ENCODE measurements around the gene C11orf52. TPM values are rescaled to one million over a fixed set of nuclear protein-coding genes. Genes with fewer than 3 reads are reported as not detected.

Gene C11orf52
- total and polyA plus RNA-seq, 4 experiments from 2014 or later = not detected

GRCh38 chr11:111911563-111912401 is 6.9 kb upstream of the C11orf52 start, which contains the start of gene CRYAB:
TSS of gene CRYAB (minus strand) at chr11:111911770. CDS start at chr11:111911724, 46 bp downstream.
- H3K9me3 Mint-ChIP-seq = no peaks in the 10 kb centered on the region
- peak within 1 kb of the TSS in 2 of 7 donors; percentile 23 to 31 for H3K27ac Mint-ChIP-seq
- H3K9me3 ChIP-seq (ENCODE audit: control insufficient read depth in 1 of 2, low read length in 2 of 2) = no peaks in the 10 kb centered on the region
- peak within 1 kb of the TSS in 1 of 8 donors; percentile 60 for H3K4me3 Mint-ChIP-seq
- H3K4me1 ChIP-seq (ENCODE audit: insufficient read depth, low read length) = no peaks in the 10 kb centered on the region
- H3K27ac ChIP-seq (ENCODE audit: low read depth, low read length) = no peak within 1 kb of the TSS
- H3K4me1 Mint-ChIP-seq = peaks cover 0 to 4% (median 0%) of the 10 kb centered on the region in 4 donors
- no peak within 1 kb of the TSS for H3K4me3 ChIP-seq (ENCODE audit: low read length in 2 of 2)
- no peaks in the 10 kb centered on the region for H3K36me3 Mint-ChIP-seq
- DNase-seq = no peak
- H3K36me3 ChIP-seq (ENCODE audit: insufficient read depth, low read length) = no peaks in the 10 kb centered on the region
- ChIA-PET CTCF (ENCODE audit: partially characterized antibody) (interaction anchor here (1.8 kb wide), 1 partner anchor 70 kb away, joined by 4 read pairs; no protein-coding TSS in a partner anchor), POLR2A (ENCODE audit: partially characterized antibody) (no interaction called here)
- intact Hi-C loops (cut with micrococcal nuclease) = no loop called here
- H3K27me3 Mint-ChIP-seq = peaks cover 35 to 41% of the 10 kb centered on the region in 2 donors
- H3K27me3 ChIP-seq (ENCODE audit: insufficient read depth, low read length) = peaks cover 5% of the 10 kb centered on the region

- H3K36me3 ChIP-seq (ENCODE audit: insufficient read depth, low read length) = no peaks in the 10 kb centered on the region
- no peak within 1 kb of the TSS for H3K27ac ChIP-seq (ENCODE audit: low read depth, low read length)
- Mint-ChIP-seq H3K9me3 (no peaks in the 10 kb centered on the region), H3K27me3 (peaks cover 35 to 47% of the 10 kb centered on the region in 2 donors), H3K27ac (peak within 1 kb of the TSS in 1 of 7 donors; percentile 31), H3K4me1 (peaks cover 0 to 4% (median 0%) of the 10 kb centered on the region in 4 donors), H3K36me3 (no peaks in the 10 kb centered on the region), H3K4me3 (no peak within 1 kb of the TSS)
- CTCF ChIA-PET (ENCODE audit: partially characterized antibody) = no interaction called here
- H3K27me3 ChIP-seq (ENCODE audit: insufficient read depth, low read length) = peaks cover 5% of the 10 kb centered on the region
- H3K9me3 ChIP-seq (ENCODE audit: control insufficient read depth in 1 of 2, low read length in 2 of 2) = no peaks in the 10 kb centered on the region
- no peak within 1 kb of the TSS for H3K4me3 ChIP-seq (ENCODE audit: low read length in 2 of 2)
- no peak for DNase-seq
- POLR2A ChIA-PET (ENCODE audit: partially characterized antibody) = no interaction called here
- H3K4me1 ChIP-seq (ENCODE audit: insufficient read depth, low read length) = no peaks in the 10 kb centered on the region
- intact Hi-C loops (cut with micrococcal nuclease) = no loop called here
Measured at GRCh38 chr11:111912535-111912934, 6.2 kb upstream of the C11orf52 start, which contains the start of gene HSPB2. TSS of gene HSPB2 (plus strand) at chr11:111912734. CDS start at chr11:111912830, 96 bp downstream.

GRCh38 chr11:111913031-111913861 is 5.5 kb upstream of the C11orf52 start:
- peaks cover 0 to 4% (median 0%) of the 10 kb centered on the region in 4 donors for H3K4me1 Mint-ChIP-seq
- Histone ChIP-seq H3K36me3 (ENCODE audit: insufficient read depth, low read length) (no peaks in the 10 kb centered on the region), H3K4me3 (ENCODE audit: low read length in 2 of 2) (no peak overlapping the region), H3K9me3 (ENCODE audit: control insufficient read depth in 1 of 2, low read length in 2 of 2) (no peaks in the 10 kb centered on the region), H3K4me1 (ENCODE audit: insufficient read depth, low read length) (no peaks in the 10 kb centered on the region), H3K27ac (ENCODE audit: low read depth, low read length) (no peak overlapping the region), H3K27me3 (ENCODE audit: insufficient read depth, low read length) (peaks cover 5% of the 10 kb centered on the region)
- intact Hi-C loops (cut with micrococcal nuclease) = no loop called here
- H3K4me3 Mint-ChIP-seq = no peak overlapping the region
- ChIA-PET CTCF (ENCODE audit: partially characterized antibody) (no interaction called here), POLR2A (ENCODE audit: partially characterized antibody) (no interaction called here)
- no peak overlapping the region for H3K27ac Mint-ChIP-seq
- no peaks in the 10 kb centered on the region for H3K36me3 Mint-ChIP-seq
- DNase-seq = no peak
- H3K9me3 Mint-ChIP-seq = no peaks in the 10 kb centered on the region
- peaks cover 35 to 51% of the 10 kb centered on the region in 2 donors for H3K27me3 Mint-ChIP-seq

GRCh38 chr11:111913997-111914396 is 4.7 kb upstream of the C11orf52 start:
- CTCF ChIA-PET (ENCODE audit: partially characterized antibody) = no interaction called here

GRCh38 chr11:111916768-111917167 is 1.9 kb upstream of the C11orf52 start:
- no peak overlapping the region for H3K27ac ChIP-seq (ENCODE audit: low read depth, low read length)
- no peak for DNase-seq
- CTCF ChIA-PET (ENCODE audit: partially characterized antibody) = no interaction called here
- no peaks in the 10 kb centered on the region for H3K36me3 ChIP-seq (ENCODE audit: insufficient read depth, low read length)
- peaks cover 5% of the 10 kb centered on the region for H3K27me3 ChIP-seq (ENCODE audit: insufficient read depth, low read length)
- no peak overlapping the region for H3K4me3 ChIP-seq (ENCODE audit: low read length in 2 of 2)
- H3K4me1 ChIP-seq (ENCODE audit: insufficient read depth, low read length) = no peaks in the 10 kb centered on the region
- H3K36me3 Mint-ChIP-seq = no peaks in the 10 kb centered on the region
- no peaks in the 10 kb centered on the region for H3K9me3 ChIP-seq (ENCODE audit: control insufficient read depth in 1 of 2, low read length in 2 of 2)
- intact Hi-C loops (cut with micrococcal nuclease) = no loop called here
- H3K9me3 Mint-ChIP-seq = no peaks in the 10 kb centered on the region
- no peak overlapping the region for H3K4me3 Mint-ChIP-seq
- peaks cover 32 to 43% of the 10 kb centered on the region in 2 donors for H3K27me3 Mint-ChIP-seq
- H3K4me1 Mint-ChIP-seq = peaks cover 0 to 4% (median 0%) of the 10 kb centered on the region in 4 donors
- no peak overlapping the region for H3K27ac Mint-ChIP-seq
- POLR2A ChIA-PET (ENCODE audit: partially characterized antibody) = no interaction called here

More at GRCh38 chr11:111913997-111914396, 4.7 kb upstream of the C11orf52 start:
- Mint-ChIP-seq H3K4me1 (peaks cover 0 to 4% (median 0%) of the 10 kb centered on the region in 4 donors), H3K36me3 (no peaks in the 10 kb centered on the region), H3K4me3 (no peak overlapping the region), H3K27me3 (peaks cover 35 to 52% of the 10 kb centered on the region in 2 donors), H3K27ac (no peak overlapping the region), H3K9me3 (no peaks in the 10 kb centered on the region)
- Histone ChIP-seq H3K27ac (ENCODE audit: low read depth, low read length) (no peak overlapping the region), H3K9me3 (ENCODE audit: control insufficient read depth in 1 of 2, low read length in 2 of 2) (no peaks in the 10 kb centered on the region), H3K4me3 (ENCODE audit: low read length in 2 of 2) (no peak overlapping the region), H3K27me3 (ENCODE audit: insufficient read depth, low read length) (peaks cover 5% of the 10 kb centered on the region), H3K4me1 (ENCODE audit: insufficient read depth, low read length) (no peaks in the 10 kb centered on the region), H3K36me3 (ENCODE audit: insufficient read depth, low read length) (no peaks in the 10 kb centered on the region)
- intact Hi-C loops (cut with micrococcal nuclease) = no loop called here
- no peak for DNase-seq
- POLR2A ChIA-PET (ENCODE audit: partially characterized antibody) = no interaction called here

GRCh38 chr11:111917312-111917711 is 1.4 kb upstream of the C11orf52 start:
- POLR2A ChIA-PET (ENCODE audit: partially characterized antibody) = interaction anchor here (1.7 kb wide), 1 partner anchor 9 kb away, joined by 5 read pairs; no protein-coding TSS in a partner anchor
- no peaks in the 10 kb centered on the region for H3K4me1 Mint-ChIP-seq
- no peak overlapping the region for H3K4me3 Mint-ChIP-seq
- peaks cover 28 to 39% of the 10 kb centered on the region in 2 donors for H3K27me3 Mint-ChIP-seq
- H3K9me3 Mint-ChIP-seq = no peaks in the 10 kb centered on the region
- intact Hi-C loops (cut with micrococcal nuclease) = no loop called here
- H3K36me3 Mint-ChIP-seq = no peaks in the 10 kb centered on the region
- no peaks in the 10 kb centered on the region for H3K4me1 ChIP-seq (ENCODE audit: insufficient read depth, low read length)
- H3K27me3 ChIP-seq (ENCODE audit: insufficient read depth, low read length) = peaks cover 5% of the 10 kb centered on the region
- H3K36me3 ChIP-seq (ENCODE audit: insufficient read depth, low read length) = no peaks in the 10 kb centered on the region
- no peak overlapping the region for H3K4me3 ChIP-seq (ENCODE audit: low read length in 2 of 2)
- CTCF ChIA-PET (ENCODE audit: partially characterized antibody) = interaction anchor here (1.0 kb wide), 1 partner anchor 9 kb away, joined by 5 read pairs; no protein-coding TSS in a partner anchor
- no peak for DNase-seq
- H3K27ac ChIP-seq (ENCODE audit: low read depth, low read length) = no peak overlapping the region
- no peaks in the 10 kb centered on the region for H3K9me3 ChIP-seq (ENCODE audit: control insufficient read depth in 1 of 2, low read length in 2 of 2)
- peak overlapping the region in 1 of 7 donors; percentile 3 for H3K27ac Mint-ChIP-seq

GRCh38 chr11:111917788-111918187 is 925 bp upstream of the C11orf52 start:
- Histone ChIP-seq H3K36me3 (ENCODE audit: insufficient read depth, low read length) (no peaks in the 10 kb centered on the region), H3K9me3 (ENCODE audit: control insufficient read depth in 1 of 2, low read length in 2 of 2) (no peaks in the 10 kb centered on the region), H3K27ac (ENCODE audit: low read depth, low read length) (no peak overlapping the region), H3K4me3 (ENCODE audit: low read length in 2 of 2) (no peak overlapping the region), H3K4me1 (ENCODE audit: insufficient read depth, low read length) (no peaks in the 10 kb centered on the region), H3K27me3 (ENCODE audit: insufficient read depth, low read length) (peaks cover 5% of the 10 kb centered on the region)
- no peak overlapping the region for H3K4me3 Mint-ChIP-seq
- H3K36me3 Mint-ChIP-seq = no peaks in the 10 kb centered on the region
- no peak for DNase-seq
- CTCF ChIA-PET (ENCODE audit: partially characterized antibody) = interaction anchor here (1.0 kb wide), 1 partner anchor 9 kb away, joined by 5 read pairs; no protein-coding TSS in a partner anchor
- POLR2A ChIA-PET (ENCODE audit: partially characterized antibody) = interaction anchor here (1.7 kb wide), 1 partner anchor 9 kb away, joined by 5 read pairs; no protein-coding TSS in a partner anchor
- intact Hi-C loops (cut with micrococcal nuclease) = no loop called here
- H3K4me1 Mint-ChIP-seq = no peaks in the 10 kb centered on the region
- H3K9me3 Mint-ChIP-seq = no peaks in the 10 kb centered on the region
- no peak overlapping the region for H3K27ac Mint-ChIP-seq
- peaks cover 27 to 38% of the 10 kb centered on the region in 2 donors for H3K27me3 Mint-ChIP-seq

Data from CD4-positive, alpha-beta memory T cell (primary cell).